ENCODE measurements around the gene FAM50B.

FAM50B gene

GRCh38 chr6:3872370-3872854 is 23.2 kb downstream of the FAM50B start:
- no peak for DNase-seq (ENCODE audit: low read depth in 2 of 2)

- DNase-seq (ENCODE audit: low read depth in 2 of 2) = no peak
Measured at GRCh38 chr6:3873051-3873450, 23.9 kb downstream of the FAM50B start.

DNA sequence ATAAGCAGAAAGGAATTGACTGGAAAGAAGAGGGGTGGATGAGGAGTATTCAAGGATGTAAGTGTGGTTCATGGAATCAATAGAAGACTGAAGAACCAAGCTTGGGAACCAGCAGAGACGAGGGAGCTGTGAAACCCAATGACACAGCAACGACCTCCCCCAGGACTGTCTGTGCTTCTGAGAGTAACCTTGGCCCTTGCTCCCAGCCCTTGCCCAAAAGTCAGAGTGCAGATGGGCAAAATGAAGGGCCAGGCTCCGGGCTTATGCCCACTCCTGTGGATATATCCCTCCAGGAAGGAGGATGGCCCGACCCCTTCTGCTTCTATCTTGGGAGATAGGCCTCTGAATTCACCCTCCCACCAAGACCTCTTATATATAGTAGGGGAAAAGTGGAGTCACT is 24.9 kb downstream of the FAM50B start:
- DNase-seq (ENCODE audit: low read depth in 2 of 2) = no peak

DNA sequence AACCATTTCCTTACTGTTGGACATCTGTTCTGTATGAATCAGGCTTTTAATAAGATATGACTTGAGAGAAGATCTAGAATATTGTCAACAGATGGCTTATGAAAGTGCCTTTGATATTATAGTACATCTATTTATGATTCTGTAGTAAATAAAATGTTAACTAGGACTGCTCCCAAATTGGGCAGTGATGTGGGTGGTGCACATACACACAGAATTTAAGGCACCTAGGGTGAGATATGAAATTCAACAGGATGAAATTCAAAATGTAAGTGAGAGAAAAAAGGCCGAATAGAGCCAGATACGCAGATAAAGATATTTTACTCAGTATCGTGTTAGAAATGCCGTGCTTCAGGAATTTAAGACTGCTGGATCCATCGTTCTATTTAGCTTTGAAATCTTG is 26.3 kb downstream of the FAM50B start:
- DNase-seq (ENCODE audit: low read depth in 2 of 2) = no peak

GRCh38 chr6:3876101-3876500 is 26.9 kb downstream of the FAM50B start:
- no peak for DNase-seq (ENCODE audit: low read depth in 2 of 2)

DNA sequence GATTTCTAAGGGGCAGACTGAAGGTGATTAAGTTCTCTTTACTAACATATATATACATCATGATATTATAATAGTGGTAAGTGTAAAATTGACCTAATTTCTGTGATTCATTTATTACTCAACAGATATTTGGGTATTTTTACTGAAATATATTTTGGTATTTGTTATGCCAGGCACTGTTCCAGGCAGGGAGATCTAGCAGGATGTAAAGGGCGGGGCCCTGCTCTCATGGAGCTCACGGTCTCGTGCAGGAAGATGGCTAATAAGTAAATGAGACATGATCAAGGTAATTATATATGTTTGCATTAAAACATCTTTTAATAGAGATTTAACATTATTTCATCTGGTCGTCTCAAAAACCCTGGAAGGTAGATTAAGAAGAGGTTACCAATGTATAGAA is 27.7 kb downstream of the FAM50B start:
- no peak for DNase-seq (ENCODE audit: low read depth in 2 of 2)

GRCh38 chr6:3878048-3878666 is 29.0 kb downstream of the FAM50B start:
- DNase-seq (ENCODE audit: low read depth in 2 of 2) = no peak

GRCh38 chr6:3879194-3879952 is 30.2 kb downstream of the FAM50B start:
- no peak for DNase-seq (ENCODE audit: low read depth in 2 of 2)

- no peak for DNase-seq (ENCODE audit: low read depth in 2 of 2)
Measured at GRCh38 chr6:3881711-3882421, 32.7 kb downstream of the FAM50B start.

DNA sequence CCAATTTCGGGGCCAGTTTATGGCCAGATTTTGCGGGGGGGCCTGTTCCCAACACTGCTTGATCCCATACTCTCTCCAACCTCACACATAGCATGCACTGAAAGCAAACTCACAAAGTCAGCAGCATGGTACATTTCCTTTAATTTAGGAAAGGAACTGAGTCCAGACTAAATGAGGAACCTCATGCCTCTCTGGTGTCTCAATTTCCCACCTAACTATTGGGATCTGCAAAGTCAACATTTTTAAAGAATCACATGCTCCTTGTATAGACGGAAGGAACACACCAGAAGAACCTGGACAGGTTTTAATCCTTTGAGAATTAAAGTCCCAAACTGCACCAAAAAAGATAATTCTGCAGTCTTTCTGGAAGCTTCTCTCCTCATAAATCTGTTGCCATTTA is 33.3 kb downstream of the FAM50B start:
- DNase-seq (ENCODE audit: low read depth in 2 of 2) = no peak

- DNase-seq (ENCODE audit: low read depth in 2 of 2) = no peak
Measured at GRCh38 chr6:3882866-3883265, 33.7 kb downstream of the FAM50B start.

DNA sequence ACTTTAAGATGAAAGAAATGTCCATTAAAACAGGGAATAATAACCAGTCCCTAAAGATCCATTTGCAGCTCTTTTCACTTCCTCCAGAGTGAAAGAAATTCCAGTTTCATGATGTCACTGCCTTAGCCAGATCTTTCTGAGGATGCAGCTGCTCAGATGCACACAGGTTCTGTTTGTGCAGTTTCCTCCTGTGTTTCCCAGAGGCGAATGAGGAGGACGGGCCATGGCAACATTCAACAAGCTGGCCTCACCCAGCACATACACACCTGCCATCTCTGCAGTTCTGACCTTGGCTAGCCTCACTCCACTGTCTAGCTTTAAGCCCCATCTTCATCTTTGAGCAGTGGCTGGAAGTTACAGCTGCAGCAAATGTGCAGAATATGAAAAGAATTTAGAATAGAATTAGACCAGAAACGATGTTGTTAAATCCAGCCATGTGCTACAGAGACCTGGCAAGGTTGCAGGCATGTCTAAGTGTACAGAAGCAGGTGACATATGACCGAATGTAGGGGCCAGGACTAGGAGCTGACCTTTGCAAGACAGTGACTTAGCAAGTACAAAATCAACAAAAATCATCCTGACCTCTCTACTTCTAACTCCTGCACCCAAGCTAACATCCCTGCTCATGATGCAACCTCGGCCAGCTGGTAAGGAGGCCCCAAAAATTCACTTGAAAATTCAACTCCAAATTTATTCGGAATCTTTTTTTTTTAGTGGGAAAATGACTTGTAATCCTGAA is 35.0 kb downstream of the FAM50B start:
- no peak for DNase-seq (ENCODE audit: low read depth in 2 of 2)

DNA sequence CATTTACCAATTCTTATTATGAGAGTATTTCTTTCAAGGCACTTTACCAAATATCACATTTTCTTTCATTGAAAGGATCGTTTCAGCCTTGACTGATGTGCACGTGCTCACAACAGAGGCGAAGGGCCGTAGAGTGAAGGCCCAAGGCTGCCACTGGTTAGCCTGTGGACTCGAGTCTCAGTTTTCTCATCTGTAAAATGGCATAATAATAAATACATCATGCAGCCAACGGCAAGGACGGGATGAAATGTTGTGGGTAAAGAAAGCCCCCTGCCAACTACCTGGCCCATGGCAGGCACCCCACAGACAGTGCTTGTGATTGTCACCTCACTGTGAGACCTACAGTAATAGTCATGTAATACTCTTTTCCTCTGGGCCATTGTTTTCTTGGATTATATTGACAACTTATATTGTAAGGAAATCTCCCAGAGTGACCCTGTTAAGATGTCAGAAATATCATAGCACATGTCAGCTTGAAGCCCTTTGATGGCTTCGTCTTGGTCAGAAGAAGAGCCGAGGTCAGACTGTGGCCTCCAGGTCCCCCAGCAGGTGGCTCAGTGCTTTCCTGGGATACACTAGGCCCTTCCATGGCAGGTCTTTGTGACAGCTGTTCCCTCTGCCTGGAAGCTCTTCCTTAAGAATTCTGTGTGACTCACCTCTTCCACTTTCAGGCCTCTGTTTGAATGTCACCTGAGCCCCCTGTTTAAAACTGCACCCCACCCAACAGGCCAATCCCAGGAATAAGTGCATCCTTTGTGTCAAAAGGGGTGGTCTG is 36.3 kb downstream of the FAM50B start:
- DNase-seq (ENCODE audit: low read depth in 2 of 2) = no peak

- no peak for DNase-seq (ENCODE audit: low read depth in 2 of 2)
Measured at GRCh38 chr6:3887150-3887700, 38.1 kb downstream of the FAM50B start.

GRCh38 chr6:3888153-3888957 is 39.2 kb downstream of the FAM50B start:
- DNase-seq (ENCODE audit: low read depth in 2 of 2) = no peak

GRCh38 chr6:3890047-3890446 is 40.9 kb downstream of the FAM50B start:
- DNase-seq (ENCODE audit: low read depth in 2 of 2) = no peak

- no peak for DNase-seq (ENCODE audit: low read depth in 2 of 2)
Measured at GRCh38 chr6:3891883-3892282, 42.7 kb downstream of the FAM50B start.

DNA sequence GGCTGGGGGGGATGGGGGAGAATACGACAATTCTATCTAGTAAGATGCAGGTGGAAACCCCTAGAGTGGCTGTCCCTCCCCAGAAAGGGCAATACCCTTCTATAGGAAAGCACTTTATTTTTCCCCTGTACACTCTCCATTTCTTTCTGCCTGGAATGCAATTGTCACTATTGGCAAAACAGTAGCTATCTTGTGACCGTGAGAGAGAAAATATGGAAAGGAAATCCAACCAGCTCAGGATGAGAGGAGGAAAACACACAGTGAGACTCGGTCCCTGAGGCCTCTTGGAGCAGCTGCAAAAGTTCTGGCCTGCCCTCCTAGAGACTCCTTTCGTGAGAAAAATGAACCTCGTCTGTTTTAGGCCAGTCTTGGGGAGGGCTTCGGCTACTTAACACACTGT is 43.4 kb downstream of the FAM50B start:
- no peak for DNase-seq (ENCODE audit: low read depth in 2 of 2)

GRCh38 chr6:3893487-3893886 is 44.3 kb downstream of the FAM50B start:
- DNase-seq (ENCODE audit: low read depth in 2 of 2) = no peak

GRCh38 chr6:3893917-3894316 is 44.7 kb downstream of the FAM50B start:
- DNase-seq (ENCODE audit: low read depth in 2 of 2) = no peak

Measured in stimulated activated CD8-positive, alpha-beta memory T cell treated with anti-CD3 and anti-CD28 coated beads, Interleukin-15, amount 100 ng/mL, for 4 hours (primary cell).